GM18858 (cell line): ENCODE measurements around the gene PRIMPOL.
"Not testable (repeated sequence)": the region's sequence is repeated elsewhere in the genome, so short reads cannot be mapped to it uniquely, and the experiment has no call there.

Source experiments
- ATAC-seq: cut with Tn5 transposase; IDR thresholded peaks from one replicate; pipeline ENCODE4 v1.9.1; 2021; ENCODE audit not compliant: unreplicated experiment

PRIMPOL gene

DNA sequence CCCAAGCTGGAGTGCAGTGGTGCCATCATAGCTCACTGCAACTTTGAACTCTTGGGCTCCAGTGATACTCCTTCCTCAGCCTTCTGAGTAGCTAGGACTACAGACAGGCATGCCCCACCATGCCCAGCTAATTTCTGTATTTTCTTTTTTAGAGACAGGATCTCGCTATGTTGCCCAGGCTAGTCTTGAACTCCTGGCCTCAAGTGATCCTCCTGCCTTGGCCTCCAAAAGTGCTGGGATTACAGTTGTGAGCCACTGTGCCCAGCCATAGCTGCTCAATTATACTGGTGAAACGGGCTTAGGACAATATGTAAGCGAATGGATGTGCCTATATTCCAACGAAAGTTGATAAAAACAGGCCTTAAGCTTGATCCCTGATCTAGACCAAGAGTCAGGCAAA, 13.4 kb upstream of the PRIMPOL start:
- no peak for ATAC-seq

DNA sequence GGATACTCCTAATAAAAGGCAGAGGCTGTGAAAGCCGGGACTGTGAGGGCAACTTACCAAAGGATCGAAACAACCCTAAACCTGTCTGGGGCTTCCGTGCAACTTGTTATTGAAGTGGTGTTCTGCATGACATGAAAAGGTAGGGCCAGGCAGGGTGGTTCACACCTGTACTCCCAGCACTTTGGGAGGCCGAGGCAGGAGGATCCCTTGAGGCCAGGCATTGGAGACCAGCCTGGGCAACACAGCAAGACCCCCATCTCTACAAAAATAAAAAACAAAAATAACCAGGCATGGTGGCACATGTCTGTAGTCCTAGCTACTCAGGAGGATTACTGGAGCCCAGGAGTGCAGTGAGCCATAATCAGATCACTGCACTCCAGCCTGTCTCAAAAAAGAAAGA, 12.6 kb upstream of the PRIMPOL start:
- no peak for ATAC-seq

DNA sequence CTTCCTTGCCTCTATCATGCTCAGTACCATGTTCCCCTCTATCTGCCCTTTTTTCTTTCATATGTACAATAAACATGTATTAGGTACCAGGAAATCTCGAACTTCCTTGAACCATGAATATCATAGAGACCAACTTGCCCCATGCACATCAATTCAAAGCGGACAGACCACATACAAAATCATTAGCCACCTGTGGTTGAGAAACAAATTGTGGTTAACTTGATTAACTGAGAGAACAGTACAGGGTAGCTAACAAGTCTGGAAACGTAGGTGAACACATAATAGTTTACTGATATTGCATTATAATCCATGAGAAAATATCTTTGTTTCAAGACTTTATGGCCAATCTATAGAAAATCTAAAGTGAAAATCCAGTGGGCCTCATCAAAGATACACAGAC, 8.5 kb upstream of the PRIMPOL start:
- no peak for ATAC-seq

DNA sequence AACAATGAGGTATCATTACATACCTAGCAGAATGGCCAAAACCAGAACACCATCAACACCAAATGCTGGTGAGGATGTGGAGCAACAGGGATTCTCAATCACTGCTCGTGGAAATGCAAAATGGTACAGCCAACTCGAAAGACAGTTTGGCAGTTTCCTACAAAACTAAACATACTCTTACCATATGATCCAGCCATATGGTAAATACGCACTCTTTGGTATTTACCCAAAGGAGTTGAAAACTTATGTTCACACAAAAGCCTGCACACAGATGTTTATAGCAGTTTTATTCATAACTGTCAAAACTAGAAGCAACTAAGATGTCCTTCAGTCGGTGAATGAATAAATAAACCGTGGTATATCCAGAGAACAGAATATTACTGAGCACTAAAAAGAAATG, 8.1 kb upstream of the PRIMPOL start:
- ATAC-seq = no peak

DNA sequence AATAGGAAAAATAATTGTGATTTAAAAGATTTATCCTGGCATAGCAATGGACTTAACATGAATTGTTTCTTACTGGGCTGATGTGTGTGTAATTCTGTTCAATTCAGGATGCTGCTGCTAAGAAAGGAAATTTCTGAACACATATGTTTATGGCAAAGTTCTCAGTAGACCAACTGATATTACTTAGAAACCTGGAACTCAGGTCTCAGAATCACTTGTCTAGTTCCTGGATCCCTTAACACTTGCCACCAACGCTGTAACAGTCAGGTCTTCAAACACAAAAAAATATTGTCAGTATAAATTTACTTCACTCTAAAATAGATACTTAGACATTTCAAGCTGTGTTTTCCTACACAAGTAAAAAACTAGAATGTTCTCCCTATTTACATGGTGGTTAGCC, 5.8 kb upstream of the PRIMPOL start:
- ATAC-seq = no peak

DNA sequence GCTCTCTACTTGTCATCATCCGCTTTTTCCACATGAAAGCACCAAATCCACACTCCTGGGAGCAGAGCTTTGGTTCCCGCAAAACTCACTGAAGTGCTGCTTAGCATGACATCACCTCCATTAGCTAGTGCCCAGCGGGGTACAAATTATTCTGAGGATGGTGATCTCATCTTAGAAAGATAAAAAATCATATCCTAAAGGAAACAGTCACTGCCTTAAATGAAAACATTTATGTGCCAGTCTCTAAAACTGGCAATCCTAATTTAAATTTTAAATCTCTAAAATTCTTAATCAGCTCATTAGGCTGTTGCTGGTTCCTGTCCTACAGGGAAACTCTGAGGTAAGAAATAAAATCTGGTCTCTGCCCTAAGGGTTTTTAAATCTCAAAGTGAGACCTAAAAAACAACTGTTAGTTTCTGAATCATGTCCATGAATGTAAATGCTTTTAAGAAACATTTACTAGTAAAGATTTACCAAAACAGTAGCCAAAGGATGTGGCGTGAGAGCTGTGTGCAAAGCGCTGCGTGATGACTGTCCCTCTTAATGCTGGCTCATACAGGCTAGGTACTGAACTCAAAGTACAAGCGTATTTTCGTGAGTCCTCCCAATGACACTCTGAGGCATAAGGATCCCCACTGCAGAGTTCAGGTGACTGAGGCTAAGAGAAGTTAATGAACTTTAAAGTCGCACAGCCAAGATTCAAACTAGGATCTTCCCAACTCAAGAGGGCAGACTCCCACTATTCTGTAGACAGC, 4.8 kb upstream of the PRIMPOL start:
- ATAC-seq = no peak

DNA sequence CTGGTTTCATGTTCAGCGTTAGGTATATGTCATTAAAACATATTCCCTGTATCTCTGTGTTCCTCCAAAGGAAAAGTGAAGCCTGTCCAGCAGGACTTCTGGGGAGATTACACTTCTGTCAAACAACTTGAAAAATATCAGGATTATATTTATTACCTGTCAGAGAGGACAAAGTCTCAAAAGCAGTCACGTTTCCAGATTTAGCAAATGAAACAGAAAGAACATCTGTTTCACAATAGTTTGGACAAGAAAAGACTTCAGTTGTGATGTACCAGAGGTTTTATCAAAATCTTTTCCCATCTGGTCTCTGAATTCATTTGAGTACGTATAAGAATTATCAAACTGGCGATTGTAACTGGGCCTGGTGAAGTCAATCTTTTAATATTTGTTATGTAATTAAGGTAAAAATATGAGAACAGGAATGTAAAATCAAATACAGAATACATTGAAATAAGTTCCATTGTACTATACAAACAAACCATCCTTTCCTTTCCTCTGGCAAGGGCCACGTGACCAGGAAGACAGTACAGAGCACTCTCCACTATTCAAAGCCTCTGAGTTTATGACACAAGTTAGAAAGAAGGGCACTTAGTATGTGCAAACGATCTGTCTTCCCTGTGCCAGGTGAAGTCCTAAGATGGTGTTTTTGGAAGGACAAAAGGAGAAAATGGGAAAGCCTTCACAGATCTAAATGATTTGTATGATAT, 3.5 kb upstream of the PRIMPOL start:
- ATAC-seq = no peak

DNA sequence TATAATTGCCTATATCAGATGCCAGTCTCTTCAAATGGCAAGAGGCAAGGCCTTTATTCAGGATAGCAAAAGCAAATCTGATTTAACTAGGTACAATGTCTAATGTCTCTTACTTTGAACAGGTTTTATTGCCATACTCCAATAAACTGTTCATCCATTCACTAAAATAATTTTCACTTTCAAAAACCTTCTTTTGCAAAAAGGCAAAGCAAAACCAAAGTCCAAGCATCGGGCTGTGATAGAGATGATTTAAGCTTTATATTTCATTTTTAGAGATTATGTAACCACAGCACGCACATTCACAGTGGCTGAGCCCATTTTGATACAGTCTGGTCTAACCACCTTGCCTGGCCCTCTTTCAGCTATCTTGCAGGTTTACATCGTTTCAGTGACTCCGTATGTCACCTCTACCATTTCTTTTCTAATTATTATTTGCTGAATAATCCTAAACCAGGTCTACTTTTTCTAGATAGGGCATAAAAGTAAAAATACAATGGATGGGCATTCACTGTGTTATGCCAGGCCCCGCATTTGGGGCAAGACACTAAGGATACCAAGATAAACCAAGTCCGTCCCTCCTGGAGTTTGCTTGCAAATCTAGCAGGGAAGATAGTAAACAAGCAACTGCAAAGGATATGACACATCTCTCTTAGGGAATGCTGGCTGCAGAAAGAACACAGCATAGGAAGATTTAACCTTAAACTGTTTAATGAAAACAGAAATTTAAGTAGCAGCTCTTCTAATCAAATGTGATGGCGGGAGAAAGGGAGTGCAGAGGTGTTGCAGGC, 2.1 kb upstream of the PRIMPOL start:
- ATAC-seq = no peak

DNA sequence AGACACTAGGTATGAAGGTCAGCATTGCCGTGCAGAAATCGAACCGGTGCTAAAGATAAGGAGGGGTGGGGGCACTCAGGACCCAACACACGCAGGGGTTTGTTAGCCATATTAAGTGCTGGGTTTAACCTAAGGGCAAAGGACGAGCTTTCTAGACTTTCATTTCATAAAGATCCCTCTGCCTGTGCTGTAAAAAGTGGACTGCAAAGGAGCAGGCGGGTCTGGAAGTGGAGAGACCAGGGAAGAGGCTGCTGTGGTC, 1.6 kb upstream of the PRIMPOL start:
- no peak for ATAC-seq

DNA sequence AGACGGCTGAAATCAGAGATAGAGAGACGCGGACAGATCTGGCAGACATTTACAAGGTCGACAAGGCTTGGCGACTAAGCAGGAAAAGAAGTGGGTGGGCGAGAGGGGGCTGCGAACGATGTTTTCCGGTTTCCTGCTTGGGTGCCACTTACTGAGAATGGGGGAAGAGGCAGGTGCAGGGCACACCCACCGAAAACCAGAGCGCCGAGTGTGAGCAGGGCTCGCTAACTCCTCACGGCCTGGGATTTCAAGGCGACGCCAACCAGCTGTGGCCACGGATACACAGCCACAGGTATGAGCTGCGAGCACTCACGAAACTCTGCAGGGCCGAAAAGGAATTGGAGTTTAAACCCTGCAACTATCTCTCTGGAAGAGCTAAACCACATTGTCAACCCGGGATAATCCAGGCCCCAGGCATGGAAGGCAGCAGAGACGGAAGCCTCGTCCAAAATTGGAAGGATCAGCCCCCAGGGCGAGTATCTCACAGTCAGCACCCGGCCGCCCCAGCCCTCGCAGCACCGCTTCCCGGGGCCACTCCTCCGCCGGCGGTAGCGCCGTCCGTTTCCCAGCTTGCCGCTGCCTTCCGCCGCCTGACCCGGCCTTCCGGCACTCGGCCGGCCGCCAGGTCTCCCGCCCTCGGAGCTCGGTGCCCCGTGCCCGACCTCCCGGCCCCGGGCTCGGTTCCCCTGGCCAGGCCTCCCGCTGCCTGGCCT, 1.1 kb upstream of the PRIMPOL start:
- peak; percentile 1 for ATAC-seq

DNA sequence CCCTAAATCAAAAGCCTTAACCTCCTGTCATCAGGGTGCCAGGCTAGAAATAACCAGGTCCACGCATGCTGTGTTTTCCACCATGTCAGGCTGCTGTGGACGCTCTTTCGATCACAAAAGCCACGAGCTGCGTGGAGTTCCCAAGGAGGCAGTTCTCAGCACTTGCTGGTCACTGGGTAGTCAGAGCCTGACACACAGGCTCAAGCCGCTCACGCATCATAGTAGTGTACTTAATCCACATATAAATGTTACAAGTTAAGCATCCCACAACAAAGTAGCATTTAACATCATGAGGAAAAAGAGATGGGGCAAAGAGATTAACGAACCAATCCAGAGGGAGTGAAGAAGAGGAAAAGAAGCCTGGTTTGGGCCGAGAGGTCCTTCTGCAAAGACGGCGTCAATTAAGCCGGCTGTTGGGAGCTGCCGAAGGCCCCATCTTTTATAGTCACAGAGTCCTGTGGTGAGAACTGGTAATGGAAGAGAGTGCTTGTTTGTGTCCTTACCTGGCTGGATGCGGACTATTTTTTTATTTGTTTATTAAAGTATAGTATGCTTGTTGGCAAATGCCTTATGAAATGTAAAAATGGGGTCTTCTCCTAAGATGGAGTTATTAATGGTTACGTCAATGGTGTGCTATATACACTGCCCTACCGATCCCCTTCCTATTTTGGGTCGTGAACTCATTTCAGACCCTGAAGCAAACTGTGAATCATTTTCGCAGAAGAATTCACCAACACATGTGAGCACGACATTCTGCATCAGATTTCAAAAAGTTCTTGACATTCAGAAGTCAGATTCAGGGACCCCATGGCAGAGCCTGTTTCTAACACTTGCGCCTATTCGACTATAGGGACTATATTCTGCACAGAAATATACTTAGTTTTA, 675 bp downstream of the PRIMPOL start:
- ATAC-seq = no peak

DNA sequence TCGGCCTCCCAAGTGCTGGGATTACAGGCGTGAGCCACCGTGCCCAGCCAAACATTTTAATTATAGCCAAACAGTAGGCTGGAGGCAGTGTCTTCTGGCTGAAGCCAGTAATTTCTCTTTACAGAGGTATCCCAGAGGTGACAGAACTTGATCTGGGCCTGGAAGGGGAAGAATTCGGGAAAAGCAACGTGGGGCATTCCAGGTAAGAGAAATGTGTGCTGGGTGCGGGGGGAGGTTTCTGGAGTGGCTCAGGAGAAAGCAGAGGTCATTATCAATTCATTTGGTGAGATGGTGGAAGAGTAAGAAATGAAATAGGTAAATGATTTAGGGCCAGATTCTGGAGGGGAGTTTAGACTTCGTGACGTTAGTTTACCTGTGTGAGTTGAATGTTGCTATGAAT, 2.4 kb downstream of the PRIMPOL start:
- no peak for ATAC-seq

DNA sequence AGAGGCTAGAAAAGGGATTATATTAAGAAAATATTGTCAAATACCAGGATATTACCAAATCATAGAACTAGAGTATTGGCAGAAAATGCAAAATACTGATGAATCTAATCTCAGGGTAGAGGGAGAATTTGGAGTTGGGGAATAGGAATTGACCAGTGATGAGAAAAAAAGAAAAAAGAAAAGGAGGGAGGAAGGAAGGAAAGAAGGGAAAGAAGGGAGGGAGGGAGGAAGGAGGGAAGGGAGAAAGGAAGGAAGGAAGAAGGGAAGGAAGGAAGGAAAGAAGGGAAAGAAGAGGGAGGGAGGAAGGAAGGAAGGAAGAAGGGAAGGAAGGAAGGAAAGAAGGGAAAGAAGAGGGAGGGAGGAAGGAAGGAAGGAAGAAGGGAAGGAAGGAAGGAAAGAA, 3.1 kb downstream of the PRIMPOL start:
- ATAC-seq = not testable (repeated sequence)

DNA sequence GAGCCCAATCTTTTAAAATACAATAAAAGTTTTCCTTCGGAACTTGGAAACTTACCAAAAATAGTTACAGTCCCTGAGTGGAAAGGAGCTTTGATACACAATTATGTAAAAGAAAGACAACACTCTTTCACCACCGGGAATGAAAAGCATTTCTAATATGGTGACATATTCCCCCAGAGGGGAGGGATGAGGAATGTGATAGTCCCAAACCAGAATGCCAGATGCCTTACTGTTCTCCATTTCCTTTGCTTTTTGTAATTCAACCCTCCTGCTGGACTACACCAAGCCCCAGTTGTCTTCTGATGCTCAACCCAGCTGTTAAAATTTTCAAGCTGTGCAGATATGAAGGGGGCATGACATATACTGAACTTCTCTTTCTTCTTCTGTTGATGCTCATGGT, 4.1 kb downstream of the PRIMPOL start:
- no peak for ATAC-seq

DNA sequence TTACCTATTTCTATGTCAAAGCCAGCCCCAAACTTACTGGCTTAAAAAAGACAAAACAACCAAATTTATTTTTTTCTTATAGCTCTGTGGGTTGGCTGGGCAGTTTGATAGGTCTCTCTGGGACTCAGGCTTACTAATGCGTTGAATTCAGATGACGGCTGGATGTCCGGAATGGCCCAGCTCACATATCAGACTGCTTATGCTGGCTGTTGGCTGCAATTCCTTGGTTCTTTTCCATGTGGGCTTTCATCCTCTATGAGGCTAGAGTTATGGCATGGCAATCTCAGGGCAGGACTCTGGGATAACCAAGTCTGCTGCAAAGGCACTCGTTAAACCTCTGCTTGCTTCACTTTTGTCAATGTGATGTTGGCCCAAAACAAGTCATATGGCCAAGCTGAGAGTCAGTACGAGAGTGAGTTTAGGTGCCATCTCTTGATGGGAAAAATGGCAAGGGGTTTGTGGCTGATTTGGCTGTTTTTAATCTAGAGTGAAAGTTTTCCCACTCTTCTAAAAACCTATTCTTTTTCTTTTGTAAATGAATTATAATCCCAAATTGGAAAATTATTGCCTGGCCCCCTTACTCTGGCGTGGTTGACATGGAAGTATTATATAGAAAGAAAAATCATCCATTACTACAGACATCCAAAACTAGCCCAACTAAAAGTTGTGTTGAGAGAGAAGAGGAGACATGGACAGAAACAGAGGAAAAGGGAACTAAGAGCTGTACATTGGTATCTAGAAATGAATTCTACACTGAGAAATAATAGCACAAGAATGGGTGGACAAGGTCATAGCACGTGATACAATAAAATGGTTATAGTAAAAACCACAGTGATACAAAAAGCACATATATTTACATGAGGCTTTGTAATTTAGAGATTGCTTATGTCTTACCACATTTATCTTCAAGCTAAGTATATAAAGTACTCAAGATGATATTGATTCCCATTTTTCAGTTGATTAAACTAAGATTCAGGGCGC, 6.6 kb downstream of the PRIMPOL start:
- no peak for ATAC-seq

DNA sequence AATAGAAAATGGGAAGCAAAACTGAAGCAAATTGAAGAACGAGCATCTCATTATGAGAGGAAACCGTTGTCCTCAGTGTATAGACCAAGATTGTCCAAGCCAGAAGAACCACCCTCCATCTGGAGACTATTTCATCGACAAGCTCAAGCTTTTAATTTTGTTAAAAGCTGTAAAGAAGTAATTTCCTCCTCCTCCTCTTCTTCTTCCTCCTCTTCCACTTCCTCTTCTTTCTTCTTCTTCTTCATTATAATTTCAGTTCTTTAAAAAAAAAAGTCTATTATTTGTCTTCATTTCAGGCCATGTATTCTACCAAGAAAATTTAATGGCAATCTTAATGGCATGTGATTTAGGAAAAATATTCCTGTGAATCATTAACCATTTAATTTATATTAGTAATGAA, 7.6 kb downstream of the PRIMPOL start:
- ATAC-seq = no peak

DNA sequence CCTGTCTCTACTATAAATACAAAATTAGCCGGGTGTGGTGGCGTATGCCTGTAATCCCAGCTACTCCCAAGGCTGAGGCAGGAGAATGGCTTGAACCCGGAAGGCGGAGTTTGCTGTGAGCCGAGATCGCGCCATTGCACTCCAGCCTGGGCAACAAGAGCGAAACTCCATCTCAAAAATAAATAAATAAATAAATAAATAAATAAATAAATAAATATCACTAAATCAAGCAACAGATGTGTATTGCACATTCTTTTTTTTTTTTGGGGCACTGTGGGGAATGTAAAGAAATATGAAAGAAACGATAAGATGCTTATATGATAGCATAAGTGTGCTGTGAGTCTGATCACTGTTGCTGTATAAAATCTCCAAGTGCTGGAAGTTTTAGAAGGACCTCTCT, 8.3 kb downstream of the PRIMPOL start:
- not testable (repeated sequence) for ATAC-seq

DNA sequence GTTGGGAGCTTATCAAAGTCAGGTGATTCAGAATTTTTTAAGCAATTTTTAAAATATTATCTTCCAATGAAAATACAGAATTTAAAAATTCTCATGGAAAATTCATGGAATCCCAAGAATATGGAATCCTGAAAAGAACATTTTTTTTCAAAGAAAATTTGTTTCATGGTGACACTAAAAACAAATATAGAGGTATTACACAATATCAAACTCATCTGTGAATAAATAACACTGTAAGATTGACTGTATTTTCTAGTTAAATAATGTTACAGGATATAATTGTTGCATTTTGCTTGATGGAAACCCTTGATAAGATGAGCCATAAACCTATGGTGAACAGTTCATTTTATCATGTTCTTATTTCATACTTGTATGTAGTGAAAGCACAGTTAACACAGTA, 11.4 kb downstream of the PRIMPOL start:
- ATAC-seq = no peak

DNA sequence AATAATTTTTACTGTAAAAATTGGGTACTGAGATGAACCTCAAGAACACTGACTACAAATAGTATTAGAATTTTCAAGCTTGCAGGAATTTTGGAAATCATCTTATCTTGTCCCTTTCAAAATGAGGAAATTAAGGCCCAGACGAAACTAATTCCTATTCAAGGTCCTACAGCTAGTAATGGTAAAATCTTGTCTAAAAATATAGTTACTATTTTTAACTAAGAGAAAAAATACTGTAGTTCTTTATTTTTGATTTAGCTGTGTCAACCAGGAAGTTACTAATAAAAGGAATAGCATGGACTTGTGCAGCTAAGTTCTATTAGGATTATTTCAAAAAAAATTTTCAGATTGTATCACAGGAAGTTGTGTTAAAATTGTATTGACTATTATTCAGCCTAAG, 12.7 kb downstream of the PRIMPOL start:
- ATAC-seq = no peak
